Ishikawa (cell line): ENCODE results near the gene USP16.

ENCODE experiments used
- CEBPB ChIP-seq: IDR thresholded peaks from 2 replicates; pipeline ENCODE4 v1.6.1; 2012
- RAD21 ChIP-seq: IDR thresholded peaks from 2 replicates; pipeline ENCODE4 v1.6.1; 2012; ENCODE audit warnings: low read depth

- no peak for TF ChIP-seq RAD21
- no peak for TF ChIP-seq CEBPB
These were observed 49.5 kb downstream of the USP16 start for GRCh38 chr21:29074007-29074376.
